Stimulated activated CD4-positive, alpha-beta T cell treated with anti-CD3 and anti-CD28 coated beads, Interleukin-4, amount 100 ng/mL, for 1 hour (primary cell): ENCODE data around the gene IPO4.

Source experiments
- DNase-seq: peaks from one replicate; pipeline ENCODE4 v3.0.0-alpha.2; 2020

IPO4 gene

DNA sequence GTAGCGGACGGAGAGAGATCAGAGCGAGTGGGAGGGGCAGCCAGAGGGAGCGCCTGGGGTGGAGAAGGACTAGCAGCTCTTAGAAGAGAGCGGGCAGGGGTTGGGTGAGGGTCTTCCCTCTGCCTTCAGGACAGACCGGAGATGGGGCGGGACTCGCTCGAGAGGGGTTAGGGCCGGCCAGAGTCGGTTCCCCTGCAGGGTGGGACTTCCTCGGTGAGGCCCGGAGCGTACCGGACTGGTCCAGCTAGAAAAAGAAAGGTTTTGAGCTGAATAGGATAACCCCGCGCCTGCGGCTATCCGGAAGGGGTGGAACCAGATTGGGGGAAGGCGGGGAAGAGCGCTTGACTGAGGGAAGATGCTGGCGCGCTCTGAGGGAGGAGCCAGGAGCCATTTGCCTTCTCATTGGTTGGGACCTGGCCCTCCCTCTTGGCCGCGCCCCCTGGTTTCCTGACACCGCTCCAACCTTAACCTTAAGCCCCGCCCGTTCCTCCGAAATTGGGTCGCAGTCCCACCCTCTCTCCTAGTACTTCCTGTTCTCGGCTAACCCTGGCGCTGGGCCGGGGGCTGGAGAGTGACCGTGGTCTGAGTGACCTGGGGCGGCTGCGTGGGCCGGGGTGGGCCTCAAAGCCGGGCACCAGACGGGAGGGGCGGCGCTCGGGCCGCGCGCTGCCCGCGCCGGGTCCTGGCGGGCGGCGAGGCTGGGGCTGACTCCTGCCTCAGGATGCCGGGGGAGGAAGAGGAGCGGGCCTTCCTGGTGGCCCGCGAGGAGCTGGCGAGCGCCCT, 41.4 kb downstream of the IPO4 start, which contains the start of gene RNF31:
TSS of gene RNF31 (plus strand) at position 521 of the 783 bp plus-strand sequence. CDS start at position 722, 201 bp downstream.
- peak; percentile 98 for DNase-seq

DNA sequence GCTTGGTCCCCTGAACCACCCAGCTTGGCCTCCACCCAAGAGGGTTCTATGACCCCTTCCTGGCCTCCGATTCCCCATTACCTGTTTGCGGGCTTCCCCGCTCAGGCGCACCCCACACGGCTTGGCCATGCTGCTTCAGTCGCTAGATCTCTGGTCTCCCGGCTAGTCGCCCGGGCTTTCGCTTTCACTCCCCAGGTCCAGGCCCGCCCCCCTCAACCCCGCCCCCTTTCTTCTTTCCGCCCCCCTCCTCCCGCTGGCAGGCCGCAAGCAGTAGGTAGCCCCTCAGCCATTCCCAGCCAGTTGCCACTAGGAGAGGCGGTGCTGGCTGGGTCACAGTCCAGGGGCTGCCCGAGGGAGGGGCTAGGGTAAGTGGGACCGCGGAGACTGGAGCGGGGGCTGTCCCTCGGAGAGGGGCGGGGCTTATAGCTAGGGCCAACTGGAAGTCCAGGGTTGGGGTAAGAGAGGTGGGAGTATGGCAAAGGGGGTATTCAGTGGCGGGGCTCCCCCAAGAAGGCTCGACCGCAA, 42.1 kb downstream of the IPO4 start, which contains the start of gene PSME2:
TSS of gene PSME2 (minus strand) at position 158 of the 525 bp plus-strand sequence. CDS start at position 129, 29 bp downstream.
- peak; percentile 77 for DNase-seq

DNA sequence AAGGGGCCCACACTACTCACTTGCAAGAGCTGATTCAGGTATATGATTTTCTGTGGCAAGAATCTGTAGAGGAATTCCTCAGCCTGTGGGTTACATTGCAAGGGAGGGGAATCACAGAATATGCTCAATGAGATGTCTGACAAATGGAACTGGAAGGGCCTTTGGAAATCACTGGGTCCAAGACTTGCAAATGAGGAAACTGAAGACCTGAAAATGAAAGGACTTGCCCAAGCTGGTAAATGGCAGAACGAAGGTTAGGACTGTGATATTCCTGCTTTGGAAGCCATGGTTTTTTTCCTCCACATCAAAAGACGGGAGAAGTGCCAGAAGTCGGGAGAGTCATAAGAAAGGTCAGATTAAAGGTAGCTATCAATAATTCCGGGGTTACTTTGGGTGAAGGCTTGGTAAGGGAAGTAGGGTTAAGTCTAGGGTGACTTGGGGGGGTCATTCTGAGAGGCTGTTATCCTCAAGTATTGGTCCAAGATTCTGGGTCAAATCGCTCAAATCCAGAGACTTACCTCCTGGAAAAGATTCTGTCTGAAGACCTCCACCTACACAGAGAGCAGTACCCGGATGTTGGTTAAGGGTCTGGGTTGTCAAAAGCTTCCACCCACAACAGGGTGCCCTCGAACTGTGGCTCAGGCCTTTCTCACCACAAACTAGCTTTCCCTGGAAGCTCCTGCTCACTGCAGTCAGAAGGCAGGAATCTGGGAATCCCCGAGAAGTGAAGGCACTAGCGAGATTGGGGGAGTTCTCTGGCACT, 42.7 kb downstream of the IPO4 start:
- no peak for DNase-seq

DNA sequence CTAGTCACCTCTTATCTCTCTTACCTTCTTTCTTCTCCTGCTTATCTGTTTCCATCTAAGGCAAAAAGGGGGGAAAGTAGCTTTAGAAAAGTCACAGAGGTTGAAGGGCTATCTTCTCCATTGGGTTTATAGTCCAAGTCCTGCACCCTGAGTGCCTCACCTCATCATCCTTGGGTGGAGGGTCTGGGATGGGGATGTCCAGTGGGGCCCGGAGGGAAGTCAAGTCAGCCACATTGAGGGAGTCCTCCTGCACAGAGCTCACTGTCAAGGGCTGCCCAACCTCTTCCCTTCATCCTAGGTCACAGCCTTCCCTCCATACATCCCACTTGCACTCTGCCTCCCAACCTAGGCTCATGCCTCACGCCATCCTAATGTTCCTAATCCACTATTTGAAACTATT, 43.4 kb downstream of the IPO4 start:
- DNase-seq, result no peak

DNA sequence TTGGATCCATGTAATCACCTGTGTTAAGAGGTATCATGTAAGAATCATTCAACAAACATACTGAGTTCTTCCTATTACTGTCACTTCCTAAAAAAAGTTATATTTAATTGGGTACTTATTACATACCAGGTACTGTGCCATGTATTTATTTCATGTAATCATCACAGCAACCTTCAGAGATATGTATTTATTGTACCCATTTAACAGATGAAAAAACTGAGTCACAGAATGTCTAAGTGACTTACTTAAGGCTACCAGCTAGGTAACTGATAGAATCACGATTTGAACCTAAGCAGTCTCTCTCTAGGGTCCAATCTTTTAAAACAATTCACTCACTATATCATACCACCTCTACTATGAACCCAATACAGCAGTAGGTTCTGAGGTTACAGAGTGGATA, 44.2 kb downstream of the IPO4 start:
- DNase-seq, result no peak

DNA sequence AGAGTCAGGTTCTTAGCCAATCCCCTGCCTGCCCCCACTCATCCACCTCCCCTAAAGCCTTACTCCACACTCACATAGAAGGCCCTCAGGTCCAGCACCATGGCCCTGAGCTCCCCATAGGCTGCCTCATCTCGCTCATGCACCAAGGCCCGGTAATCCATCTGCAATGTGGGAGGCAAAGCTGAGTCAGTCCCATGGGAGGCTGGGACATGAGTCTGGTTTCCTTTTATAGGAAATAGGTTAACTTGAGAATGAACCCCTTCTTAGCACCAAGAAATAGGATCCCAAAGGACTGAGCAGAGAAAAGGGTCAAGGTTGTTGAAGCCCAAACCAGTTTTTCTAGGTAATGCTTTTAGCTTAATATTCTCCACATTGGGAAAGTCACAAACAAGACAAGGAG, 45.1 kb downstream of the IPO4 start:
- no peak for DNase-seq

DNA sequence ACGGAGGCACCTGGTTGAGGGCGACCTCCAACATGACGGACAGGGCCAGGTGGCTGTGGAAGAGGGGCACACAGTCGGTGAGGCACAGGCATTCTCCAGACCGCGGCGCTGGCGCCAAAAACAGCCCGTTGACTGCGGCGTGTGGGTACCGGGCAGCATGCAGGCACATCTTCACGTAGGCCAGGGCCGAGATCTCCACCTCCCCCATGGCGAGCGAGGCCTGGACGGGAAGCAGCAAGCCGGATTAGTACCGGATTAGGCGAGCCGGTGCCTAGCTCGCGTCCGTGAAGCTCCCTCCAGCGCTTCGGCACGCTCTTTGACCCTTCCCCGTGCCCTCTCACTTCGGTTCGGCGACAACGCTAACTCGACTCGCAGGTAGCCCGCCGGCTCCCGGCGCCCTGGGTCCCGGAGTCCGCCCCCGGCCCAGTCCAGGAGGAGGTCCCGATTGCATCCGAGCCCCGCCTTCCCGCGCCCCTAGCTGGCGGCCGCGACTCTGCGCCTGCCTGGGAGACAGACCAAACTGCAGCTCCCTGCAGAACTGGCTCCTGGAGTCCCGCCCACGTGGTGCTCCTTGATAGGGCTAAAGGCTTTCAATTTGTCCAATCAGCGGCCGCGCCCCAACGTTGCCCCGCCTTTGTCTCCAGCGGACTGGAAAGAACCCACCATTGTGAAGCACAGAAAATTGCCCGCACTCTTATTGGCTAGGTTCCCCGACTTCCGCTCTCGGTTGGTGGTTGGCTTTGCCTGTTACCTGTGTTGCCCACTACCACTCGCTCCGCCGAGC, 47.3 kb downstream of the IPO4 start, which contains the start of gene EMC9:
TSS of gene EMC9 (minus strand) at position 495 of the 784 bp plus-strand sequence. CDS start at position 208, 287 bp downstream.
- DNase-seq, result peak; percentile 99

DNA sequence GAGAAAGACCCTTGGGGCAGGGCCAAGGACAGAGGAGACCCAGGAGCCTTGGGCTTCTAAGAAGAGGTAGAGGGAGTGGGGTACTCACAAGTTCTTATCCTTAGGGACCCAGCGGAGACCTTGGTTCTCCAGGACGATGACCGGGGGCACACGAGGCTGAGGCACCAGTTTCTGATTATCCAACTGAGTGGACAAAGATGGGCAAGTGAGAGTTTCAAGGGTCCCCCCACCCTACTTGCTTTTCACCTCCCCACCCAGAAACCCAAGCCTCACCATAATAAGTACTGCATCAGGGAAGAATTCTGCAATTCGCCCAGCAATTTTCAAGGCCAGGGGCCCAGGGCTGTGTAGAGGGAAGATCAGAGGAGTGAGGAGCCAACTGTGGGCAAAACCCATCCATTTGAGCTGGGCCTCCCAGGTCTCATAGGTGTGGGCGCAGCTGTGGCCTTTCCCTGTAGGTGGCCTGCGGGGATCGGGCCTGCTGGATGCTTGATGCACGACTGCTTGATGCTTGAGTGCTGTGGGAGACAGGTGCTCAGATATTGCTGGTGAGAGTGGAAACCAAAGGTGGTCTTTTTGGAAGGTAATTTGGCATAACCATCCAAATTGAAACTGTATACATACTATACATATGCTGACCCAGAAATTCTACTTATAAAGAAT, 49.2 kb downstream of the IPO4 start:
- DNase-seq, result no peak

DNA sequence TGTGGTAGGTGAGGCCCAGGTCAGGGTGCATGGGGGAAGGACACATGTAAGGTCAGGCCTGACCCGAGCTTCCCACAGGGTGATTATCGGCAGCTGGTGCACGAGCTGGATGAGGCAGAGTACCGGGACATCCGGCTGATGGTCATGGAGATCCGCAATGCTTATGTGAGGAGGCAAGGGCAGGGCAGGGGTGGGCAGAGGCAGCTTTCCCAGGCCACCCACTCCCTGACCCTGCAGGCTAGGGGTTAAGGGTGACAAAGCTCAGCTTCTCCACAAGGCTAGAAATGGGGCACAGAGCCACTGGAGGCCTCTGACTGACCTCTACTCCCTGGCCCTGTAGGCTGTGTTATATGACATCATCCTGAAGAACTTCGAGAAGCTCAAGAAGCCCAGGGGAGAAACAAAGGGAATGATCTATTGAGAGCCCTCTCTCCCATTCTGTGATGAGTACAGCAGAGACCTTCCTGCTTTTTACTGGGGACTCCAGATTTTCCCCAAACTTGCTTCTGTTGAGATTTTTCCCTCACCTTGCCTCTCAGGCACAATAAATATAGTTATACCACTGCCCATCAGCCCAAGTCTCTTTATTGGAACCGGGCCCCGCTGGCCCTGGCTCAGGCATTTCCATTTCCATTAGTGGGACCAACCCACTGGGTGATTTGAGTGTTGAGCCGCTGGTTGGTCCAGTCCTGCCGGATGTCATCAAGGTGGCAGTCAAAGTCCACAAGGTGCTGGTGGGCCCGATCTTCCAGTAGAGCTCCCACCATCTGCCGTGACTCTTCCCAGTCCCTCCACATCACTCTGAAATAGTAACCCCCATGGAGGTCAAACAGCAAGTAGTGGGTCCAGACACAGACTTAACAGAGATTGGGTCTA, 50.0 kb downstream of the IPO4 start:
- no peak for DNase-seq

DNA sequence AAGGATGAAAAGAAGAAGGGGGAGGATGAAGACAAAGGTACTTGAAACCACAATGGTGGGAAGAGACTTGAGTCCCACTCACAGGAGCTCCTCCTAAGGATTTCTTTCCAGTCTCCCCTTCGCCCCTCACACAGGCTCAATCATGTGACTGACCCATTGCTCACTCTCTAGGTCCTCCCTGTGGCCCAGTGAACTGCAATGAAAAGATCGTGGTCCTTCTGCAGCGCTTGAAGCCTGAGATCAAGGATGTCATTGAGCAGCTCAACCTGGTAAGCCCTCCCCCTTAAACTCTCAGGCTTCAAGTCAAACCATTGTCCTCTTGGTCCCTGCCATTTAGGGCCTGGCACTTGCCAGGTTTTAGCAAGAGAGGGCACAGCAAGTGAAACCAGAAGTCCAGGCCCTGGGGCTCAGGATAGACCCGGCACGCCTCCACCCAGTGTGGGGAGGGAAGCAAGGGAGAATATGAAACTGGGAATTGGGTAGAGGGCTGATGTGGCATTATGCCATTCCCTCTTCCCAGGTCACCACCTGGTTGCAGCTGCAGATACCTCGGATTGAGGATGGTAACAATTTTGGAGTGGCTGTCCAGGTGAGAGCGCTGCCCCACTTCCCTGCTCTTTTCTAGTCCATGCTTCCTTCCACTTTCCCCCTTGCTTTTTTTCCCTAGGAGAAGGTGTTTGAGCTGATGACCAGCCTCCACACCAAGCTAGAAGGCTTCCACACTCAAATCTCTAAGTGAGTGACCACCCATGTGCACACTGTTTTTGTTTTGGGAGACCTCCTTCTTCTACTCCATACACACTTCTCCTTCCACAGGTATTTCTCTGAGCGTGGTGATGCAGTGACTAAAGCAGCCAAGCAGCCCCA, 50.9 kb downstream of the IPO4 start:
- DNase-seq, result no peak

DNA sequence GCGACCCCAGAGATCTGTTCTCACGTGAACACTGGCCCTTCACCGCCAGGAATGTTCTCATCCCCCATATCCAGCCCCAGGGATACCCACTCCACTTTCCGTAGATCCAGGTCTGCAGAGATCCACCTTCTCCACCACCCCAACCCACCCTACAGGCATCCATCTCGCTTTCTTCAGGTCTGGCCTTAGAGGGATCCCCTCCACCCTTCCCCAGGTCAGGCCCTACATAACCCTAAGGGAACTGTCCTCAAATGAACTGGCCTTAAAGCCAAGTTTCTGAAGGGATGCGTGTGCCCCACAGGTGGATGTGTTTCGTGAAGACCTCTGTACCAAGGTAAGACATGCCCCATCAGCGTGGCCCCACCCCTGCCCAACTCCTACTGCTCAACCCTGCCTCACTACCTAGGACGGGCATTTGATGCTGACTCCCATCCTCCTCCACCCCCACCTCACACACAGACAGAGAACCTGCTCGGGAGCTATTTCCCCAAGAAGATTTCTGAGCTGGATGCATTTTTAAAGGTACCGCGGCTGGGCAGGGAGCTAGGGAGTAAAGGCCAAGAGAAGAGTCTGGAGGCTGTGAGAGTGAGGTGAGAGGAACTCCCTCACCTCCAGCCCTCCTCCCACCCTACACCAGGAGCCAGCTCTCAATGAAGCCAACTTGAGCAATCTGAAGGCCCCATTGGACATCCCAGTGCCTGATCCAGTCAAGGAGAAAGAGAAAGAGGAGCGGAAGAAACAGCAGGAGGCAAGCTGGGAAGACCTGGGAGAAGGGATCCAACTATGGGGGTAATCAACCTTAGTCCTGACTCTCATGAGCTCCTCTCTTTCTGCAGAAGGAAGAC, 51.7 kb downstream of the IPO4 start:
- DNase-seq, result peak; percentile 24

DNA sequence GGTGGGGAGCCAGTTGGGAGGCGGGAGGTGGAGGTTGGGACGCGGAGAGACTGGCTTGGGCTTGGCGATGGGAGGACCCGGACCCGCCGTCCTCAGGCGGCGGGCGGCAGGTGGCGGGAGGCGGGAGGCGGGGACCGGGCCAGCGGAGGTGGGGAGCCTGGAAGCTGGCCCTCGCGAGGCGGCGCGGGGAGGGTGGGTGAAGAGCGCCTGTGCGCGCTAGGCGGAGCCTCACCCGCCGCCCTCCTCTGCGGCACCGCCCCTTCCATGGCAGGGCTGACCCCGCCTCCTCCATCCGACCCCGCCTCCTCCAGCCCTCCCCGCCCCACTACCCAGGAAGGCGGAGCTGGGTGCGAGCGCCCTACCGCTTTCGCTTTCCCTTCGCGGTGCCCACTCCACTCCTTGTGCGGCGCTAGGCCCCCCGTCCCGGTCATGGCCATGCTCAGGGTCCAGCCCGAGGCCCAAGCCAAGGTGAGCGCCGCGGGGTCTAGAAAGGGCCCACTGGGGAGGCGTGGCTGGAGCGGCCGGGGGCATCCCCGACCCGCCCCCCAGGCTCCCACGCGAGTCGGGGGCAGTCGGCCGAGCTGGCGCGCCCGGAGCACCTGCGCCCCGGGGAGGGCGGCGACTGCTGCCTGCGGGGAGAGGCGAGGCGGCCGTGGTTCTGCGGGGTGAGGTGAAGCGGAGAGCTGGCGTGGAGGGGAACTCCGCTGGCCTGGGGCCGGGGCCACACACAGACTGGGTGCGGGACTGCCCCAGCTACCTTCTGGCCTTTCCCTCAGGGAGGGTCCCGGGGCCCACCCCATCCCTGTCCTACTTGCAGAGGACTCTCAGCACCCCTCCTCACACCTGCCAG, 52.6 kb downstream of the IPO4 start, which contains the start of gene PSME1:
TSS of gene PSME1 (plus strand) at position 361 of the 850 bp plus-strand sequence. CDS start at position 430, 69 bp downstream.
- DNase-seq, result peak; percentile 94

DNA sequence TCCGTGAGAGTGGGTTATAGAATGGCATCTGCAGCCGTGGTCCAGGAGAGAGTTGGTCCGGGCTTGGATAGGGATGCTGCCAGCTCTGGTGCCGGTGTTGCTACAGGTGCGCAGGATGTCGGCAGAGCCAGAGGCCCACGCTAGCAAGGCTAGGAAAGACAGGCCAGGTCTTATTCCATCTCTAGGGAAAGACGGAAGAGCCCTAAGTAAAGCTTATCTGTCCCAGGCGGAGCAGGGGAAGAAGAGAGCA, 53.1 kb downstream of the IPO4 start:
- DNase-seq, result no peak

DNA sequence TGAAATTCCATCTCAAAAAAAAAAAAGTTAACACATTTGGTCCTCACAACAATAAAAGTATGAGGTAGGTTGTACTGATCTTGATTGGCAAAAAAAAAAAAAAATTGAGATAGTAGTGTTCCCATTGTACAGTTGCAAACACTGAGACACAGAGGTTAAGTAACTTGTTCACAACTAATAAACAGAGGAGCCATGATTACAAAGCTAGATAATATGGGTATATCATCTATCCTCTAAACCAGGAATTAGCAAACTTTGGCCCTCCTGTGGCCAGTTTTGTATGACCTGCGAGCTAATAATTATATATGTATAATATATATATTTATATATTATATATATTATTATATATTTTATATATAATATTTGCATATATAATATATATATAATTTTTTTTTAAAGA, 54.9 kb downstream of the IPO4 start:
- DNase-seq, result no peak

DNA sequence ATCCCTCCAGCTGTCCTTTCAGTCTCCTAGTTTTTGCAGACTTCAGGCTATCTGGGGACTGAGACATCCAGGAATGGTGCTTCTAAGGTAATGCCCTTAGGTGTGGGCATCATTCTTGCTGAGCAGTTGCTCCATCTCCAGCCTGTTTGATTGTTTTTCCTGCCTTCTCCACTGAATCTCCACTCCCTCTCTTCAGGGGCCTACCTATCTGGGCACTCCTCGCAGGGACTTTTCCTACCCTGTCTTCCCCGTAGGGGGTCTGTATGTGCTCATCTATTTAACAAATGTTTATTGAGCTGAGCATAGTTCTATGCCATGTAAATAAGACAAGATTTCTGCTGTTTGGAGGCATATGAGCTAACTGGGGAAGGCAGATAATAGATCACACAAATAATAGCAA, 55.6 kb downstream of the IPO4 start:
- no peak for DNase-seq

DNA sequence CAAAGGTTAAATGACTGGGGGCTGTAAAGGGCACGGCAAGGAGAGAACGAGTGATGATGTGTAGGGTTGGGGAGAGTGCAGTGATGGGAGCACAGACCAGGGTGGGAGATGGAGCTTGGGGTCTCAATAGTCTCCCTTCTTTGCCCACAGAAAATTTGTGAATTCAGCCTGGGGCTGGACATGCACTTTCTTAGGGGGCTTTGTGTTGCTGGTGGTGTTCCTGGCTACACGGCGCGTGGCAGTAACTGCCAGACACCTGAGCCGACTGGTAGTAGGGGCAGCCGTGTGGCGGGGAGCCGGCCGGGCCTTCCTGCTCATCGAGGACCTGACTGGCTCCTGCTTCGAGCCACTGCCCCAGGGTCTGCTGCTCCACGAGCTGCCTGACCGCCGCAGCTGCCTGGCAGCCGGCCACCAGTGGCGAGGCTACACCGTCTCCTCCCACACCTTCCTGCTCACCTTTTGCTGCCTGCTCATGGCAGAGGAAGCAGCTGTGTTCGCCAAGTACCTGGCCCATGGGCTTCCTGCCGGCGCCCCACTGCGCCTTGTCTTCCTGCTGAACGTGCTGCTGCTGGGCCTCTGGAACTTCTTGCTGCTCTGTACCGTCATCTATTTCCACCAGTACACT, 56.4 kb downstream of the IPO4 start:
- DNase-seq, result peak; percentile 30

DNA sequence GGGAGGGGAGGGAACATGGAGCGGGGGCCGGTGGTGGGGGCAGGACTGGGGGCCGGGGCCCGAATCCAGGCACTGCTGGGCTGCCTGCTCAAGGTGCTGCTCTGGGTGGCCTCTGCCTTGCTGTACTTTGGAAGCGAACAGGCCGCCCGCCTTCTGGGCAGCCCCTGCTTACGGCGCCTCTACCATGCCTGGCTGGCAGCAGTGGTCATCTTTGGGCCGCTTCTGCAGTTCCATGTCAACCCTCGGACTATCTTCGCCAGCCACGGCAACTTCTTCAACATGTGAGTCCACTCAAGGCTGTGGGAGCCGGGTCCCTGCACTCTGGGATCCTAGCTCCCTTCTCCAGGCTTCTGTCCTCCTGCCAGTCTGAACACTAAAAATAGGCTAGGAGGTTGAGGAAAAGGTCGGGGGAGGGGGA, 57.1 kb downstream of the IPO4 start:
- no peak for DNase-seq
